ENCODE data around the gene PLLP. TPM values are rescaled to one million over a fixed set of nuclear protein-coding genes. Genes with fewer than 3 reads are reported as not detected.

Gene PLLP
- 1 to 10 TPM; 3.2 to 7.5 (median 5.4) TPM for polyA plus RNA-seq (ENCODE audit: insufficient read depth in 1 of 5, insufficient read length in 5 of 5, low replicate concordance in 1 of 5)
- long read RNA-seq, donor 1, partial matches to known transcripts, result 0 of 2 reads
- long read RNA-seq, donor 1, other reads (novel, unspliced or antisense), result 0 of 2 reads
- long read RNA-seq, donor 2, partial matches to known transcripts, result 0 of 1 reads
- long read RNA-seq, donor 2, other reads (novel, unspliced or antisense), result 0 of 1 reads
- long read RNA-seq, donor 3, partial matches to known transcripts, result 0 of 2 reads
- long read RNA-seq, donor 3, other reads (novel, unspliced or antisense), result 0 of 2 reads
- long read RNA-seq, donor 4, partial matches to known transcripts, result 51 of 52 reads
- long read RNA-seq, donor 4, other reads (novel, unspliced or antisense), result 0 of 52 reads
- long read RNA-seq, donor 5, result 0 reads
- long read RNA-seq, donor 6, transcript PLLP-201 (4 exons, 1,512 nt), result major isoform, 8 of 179 reads
- long read RNA-seq, donor 6, partial matches to known transcripts, result 115 of 179 reads
- long read RNA-seq, donor 6, other reads (novel, unspliced or antisense), result 56 of 179 reads
- long read RNA-seq, donor 7, transcript PLLP-201 (4 exons, 1,512 nt), result major isoform, 6 of 111 reads
- long read RNA-seq, donor 7, partial matches to known transcripts, result 10 of 111 reads
- long read RNA-seq, donor 7, other reads (novel, unspliced or antisense), result 95 of 111 reads
- long read RNA-seq, donor 8, result 0 reads

- no peak for DNase-seq
These were observed at the start of gene PLLP for GRCh38 chr16:57284209-57284951. Gene PLLP (minus strand): TSS chr16:57284672. CDS start chr16:57284540, 132 bp downstream.

GRCh38 chr16:57333402-57333801 lies 48.9 kb upstream of the PLLP start:
- no peak for DNase-seq

- DNase-seq, result no peak
These were observed 46.9 kb upstream of the PLLP start for GRCh38 chr16:57331355-57331754.

GRCh38 chr16:57329718-57330327 lies 45.4 kb upstream of the PLLP start:
- DNase-seq, result no peak

GRCh38 chr16:57325458-57325857 lies 41.0 kb upstream of the PLLP start:
- no peak for DNase-seq

GRCh38 chr16:57324749-57325148 lies 40.3 kb upstream of the PLLP start:
- DNase-seq, result no peak

- no peak for DNase-seq
These were observed 35.2 kb upstream of the PLLP start for GRCh38 chr16:57319646-57320045.

- no peak for DNase-seq
These were observed 33.9 kb upstream of the PLLP start for GRCh38 chr16:57318240-57318970.

GRCh38 chr16:57316390-57317017 lies 32.0 kb upstream of the PLLP start:
- DNase-seq, result no peak

GRCh38 chr16:57315416-57315815 lies 30.9 kb upstream of the PLLP start:
- DNase-seq, result no peak

GRCh38 chr16:57314161-57314785 lies 29.8 kb upstream of the PLLP start:
- DNase-seq, result no peak

- DNase-seq, result no peak
These were observed 29.0 kb upstream of the PLLP start for GRCh38 chr16:57313509-57313908.

- no peak for DNase-seq
These were observed 26.3 kb upstream of the PLLP start for GRCh38 chr16:57310801-57311200.

- no peak for DNase-seq
These were observed 23.6 kb upstream of the PLLP start for GRCh38 chr16:57308041-57308440.

GRCh38 chr16:57307365-57307764 lies 22.9 kb upstream of the PLLP start:
- no peak for DNase-seq

- DNase-seq, result no peak
These were observed 22.3 kb upstream of the PLLP start for GRCh38 chr16:57306676-57307341.

GRCh38 chr16:57305159-57305811 lies 20.8 kb upstream of the PLLP start:
- DNase-seq, result no peak

GRCh38 chr16:57304169-57305061 lies 19.9 kb upstream of the PLLP start:
- DNase-seq, result no peak
